ENCODE results near the gene MINK1. TPM values are rescaled to one million over a fixed set of nuclear protein-coding genes. Genes with fewer than 3 reads are reported as not detected.
"Not testable (repeated sequence)": the region's sequence is repeated elsewhere in the genome, so short reads cannot be mapped to it uniquely, and the experiment has no call there.

The MINK1 gene
- polyA plus RNA-seq, 3 donors = 25.8 to 52.9 (median 30.0) TPM

DNA sequence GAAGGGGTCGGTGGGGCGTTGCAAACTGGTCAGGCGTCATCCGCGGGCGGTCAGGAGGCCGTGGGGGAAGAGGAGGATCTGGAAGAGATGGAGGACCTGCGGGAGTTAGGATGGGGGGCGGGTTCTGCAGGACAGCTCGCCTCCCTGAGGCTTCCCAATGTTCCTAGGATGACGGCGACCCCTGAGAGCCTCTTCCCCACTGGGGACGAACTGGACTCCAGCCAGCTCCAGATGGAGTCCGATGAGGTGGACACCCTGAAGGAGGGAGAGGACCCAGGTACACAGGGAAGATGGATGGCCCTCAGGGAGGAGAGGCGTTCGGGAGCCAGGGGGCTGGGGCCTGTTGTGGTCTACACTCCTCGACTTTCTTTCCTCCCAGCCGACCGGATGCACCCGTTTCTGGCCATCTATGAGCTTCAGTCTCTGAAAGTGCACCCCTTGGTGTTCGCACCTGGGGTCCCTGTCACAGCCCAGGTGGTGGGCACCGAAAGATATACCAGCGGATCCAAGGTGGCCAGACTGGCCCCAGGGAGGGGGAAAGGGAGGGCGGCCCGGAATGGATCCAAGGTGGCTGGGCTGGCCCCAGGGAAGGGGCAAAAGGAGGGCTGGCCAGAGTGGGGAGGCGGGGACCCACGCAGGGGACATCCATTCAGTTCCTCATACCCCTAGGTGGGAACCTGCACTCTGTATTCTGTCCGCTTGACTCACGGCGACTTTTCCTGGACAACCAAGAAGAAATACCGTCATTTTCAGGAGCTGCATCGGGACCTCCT, 25.3 kb upstream of the MINK1 start:
- WGBS, 3 donors = 27 to 36% (median 33%) methylated on average over 29 to 32 of the region's 32 CpGs
- no peak overlapping the region for H3K27ac ChIP-seq (ENCODE audit: low read depth, low read length)

- no peak overlapping the region for H3K27ac ChIP-seq (ENCODE audit: low read depth, low read length)
- WGBS, 3 donors = 39 to 64% (median 51%) methylated on average over 6 of the region's 6 CpGs
Observed at GRCh38 chr17:4808378-4808767, 24.8 kb upstream of the MINK1 start.

- WGBS, 3 donors = 52 to 79% (median 62%) methylated on average over 13 of the region's 13 CpGs
- no peak overlapping the region for H3K27ac ChIP-seq (ENCODE audit: low read depth, low read length)
Observed at GRCh38 chr17:4810696-4811290, 22.3 kb upstream of the MINK1 start.

- 89 to 98% (median 92%) methylated on average over 12 of the region's 12 CpGs for WGBS, 3 donors
- H3K27ac ChIP-seq (ENCODE audit: low read depth, low read length) = no peak overlapping the region
Observed at GRCh38 chr17:4811471-4811870, 21.7 kb upstream of the MINK1 start.

DNA sequence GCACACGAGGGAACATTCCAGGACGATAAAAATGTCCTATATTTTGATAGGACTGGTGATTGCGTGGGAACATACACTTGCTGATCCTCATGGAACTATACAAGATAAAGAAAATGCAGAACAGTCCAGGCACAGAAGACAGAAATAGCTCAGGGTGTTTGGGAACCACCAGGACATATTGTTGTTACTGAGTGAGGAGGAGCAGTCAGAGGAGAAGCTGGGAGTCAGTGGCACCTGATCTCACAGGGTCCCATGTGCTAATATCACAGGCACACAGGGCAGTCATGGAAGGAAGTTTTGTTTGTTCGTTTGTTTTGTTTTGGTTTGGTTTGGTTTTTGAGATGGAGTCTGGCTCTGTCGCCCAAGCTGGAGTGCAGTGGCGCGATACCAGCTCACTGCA, 20.4 kb upstream of the MINK1 start:
- WGBS, 3 donors = 76 to 90% (median 88%) methylated on average over 7 of the region's 7 CpGs
- no peak overlapping the region for H3K27ac ChIP-seq (ENCODE audit: low read depth, low read length)

DNA sequence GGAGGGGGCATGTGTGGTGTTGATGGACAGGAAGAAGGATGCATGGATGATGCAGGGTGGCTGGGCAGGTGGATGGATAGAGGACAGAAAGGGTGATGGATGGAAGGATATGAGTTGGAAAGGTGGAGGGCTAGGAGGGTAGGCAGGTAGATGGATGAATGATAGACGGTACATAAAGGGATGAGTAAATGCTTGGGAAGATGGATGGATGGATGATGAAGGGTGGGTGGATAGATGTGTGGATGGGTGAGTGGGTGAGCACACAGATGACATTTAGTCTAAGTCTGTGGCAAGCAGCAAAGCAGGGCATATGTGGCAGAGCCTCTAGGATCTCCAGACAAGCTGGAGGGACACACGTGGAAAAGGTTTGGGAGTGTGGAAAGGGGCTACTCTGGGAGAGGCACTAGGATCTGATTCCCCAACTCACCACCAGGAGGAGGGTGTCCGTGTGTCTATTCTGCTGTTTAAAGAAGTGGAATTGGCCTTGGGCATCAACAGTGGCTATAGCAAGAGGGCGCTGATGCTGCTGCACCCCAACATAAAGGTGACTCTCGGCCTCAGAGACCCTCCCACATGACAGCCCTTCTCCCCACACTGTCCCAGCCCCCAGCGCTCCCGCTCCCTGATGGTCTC, 18.0 kb upstream of the MINK1 start:
- no peak overlapping the region for H3K27ac ChIP-seq (ENCODE audit: low read depth, low read length)
- WGBS, 3 donors = 80 to 91% (median 87%) methylated on average over 7 of the region's 7 CpGs

DNA sequence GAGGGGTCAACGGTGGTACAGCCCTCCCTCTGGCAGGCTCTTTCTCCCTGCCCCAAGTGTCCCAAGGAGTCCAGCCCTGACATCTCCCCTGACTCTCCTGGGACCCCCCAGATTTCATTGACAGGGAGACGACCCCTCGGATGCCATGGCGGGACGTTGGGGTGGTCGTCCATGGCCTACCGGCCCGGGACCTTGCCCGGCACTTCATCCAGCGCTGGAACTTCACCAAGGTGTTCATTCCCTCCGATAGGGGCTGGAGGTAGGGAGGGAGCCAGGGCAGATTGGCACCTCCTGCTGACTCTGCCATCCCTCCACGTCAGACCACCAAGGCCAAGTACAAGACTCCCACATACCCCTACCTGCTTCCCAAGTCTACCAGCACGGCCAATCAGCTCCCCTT, 16.3 kb upstream of the MINK1 start:
- WGBS, 3 donors = 89 to 94% (median 92%) methylated on average over 13 of the region's 13 CpGs
- no peak overlapping the region for H3K27ac ChIP-seq (ENCODE audit: low read depth, low read length)

DNA sequence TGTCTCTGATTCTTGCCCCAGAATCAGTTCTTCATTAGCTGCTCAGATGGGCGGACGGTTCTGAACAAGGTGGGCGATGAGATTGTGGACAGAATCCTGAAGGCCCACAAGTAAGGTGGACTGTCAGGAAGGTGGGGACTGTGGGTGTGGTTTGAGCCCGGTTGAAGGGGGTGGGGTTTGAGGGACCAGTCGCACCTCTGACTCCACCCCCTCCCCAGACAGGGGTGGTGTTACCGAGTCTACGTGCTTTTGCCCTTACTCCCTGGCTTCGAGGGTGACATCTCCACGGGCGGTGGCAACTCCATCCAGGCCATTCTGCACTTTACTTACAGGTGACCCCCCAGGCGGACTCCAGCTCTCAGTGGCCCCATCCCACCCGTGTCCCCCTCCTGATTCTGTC, 14.9 kb upstream of the MINK1 start:
- H3K27ac ChIP-seq (ENCODE audit: low read depth, low read length) = no peak overlapping the region
- 78 to 83% (median 79%) methylated on average over 10 to 12 of the region's 12 CpGs for WGBS, 3 donors

- H3K27ac ChIP-seq (ENCODE audit: low read depth, low read length) = no peak overlapping the region
- WGBS, 3 donors = 73 to 86% (median 77%) methylated on average over 3 of the region's 3 CpGs
Observed at GRCh38 chr17:4822835-4823234, 10.3 kb upstream of the MINK1 start.

DNA sequence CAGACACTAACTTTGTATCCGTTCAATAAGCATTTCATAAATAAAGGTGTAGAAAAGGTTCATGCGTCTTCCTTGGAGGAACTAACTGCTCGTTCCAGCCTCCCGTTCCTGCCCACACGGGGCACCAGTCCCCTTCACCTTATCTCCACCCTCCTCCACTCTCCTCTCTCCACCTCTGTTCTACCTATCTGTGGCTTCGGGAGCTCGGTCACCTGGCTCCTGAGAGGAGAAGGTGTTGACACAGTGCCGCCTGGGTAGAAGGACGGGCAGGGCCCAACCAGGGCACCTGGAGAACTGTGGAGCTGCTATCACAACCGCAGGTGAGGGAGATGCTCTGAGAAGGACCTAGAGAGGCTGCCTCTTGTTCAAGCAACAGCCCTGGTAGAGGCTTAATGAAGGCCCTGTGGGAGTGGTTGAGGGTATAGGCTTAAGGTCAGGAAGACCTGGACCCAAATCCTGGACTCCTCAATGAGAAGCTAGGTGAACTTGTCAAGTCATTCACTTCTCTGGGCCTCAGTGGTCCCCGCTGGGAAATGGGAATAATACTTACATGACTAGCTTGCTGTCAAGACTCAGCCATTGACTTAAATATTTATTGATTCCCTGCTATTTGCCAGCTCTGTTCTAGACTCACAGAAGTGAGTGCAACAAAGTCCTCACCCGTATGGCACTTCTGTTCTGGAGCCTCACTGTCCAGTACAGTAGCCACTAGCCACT, 9.6 kb upstream of the MINK1 start:
- 52 to 79% (median 74%) methylated on average over 12 of the region's 12 CpGs for WGBS, 3 donors
- H3K27ac ChIP-seq (ENCODE audit: low read depth, low read length) = no peak overlapping the region

DNA sequence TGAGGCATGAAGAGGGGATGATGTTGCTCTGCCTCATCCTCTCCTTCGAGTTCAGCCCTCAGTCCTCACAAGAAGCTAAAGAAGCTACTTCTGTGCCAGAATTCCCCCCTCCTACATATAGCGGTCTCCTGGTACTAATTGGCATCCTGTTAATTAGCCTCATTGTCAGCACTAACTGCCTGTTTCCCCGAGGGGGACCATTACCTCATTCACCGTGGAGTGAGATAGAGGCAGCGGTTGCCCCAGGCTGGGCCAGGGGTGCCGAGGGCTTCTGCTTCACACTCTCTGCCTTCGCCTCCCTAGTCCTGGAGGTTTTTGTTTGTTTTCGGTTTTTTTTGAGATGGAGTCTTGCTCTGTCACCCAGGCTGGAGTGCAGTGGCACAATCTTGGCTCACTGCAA, 5.7 kb upstream of the MINK1 start:
- no peak overlapping the region for H3K27ac ChIP-seq (ENCODE audit: low read depth, low read length)
- WGBS, 3 donors = 72 to 75% (median 74%) methylated on average over 8 of the region's 8 CpGs

GRCh38 chr17:4832829-4833177, 337 bp upstream of the MINK1 start:
- not testable (repeated sequence) for H3K27ac ChIP-seq (ENCODE audit: low read depth, low read length)
- 0 to 3% (median 1%) methylated on average over 8 to 10 of the region's 17 CpGs for WGBS, 3 donors

DNA sequence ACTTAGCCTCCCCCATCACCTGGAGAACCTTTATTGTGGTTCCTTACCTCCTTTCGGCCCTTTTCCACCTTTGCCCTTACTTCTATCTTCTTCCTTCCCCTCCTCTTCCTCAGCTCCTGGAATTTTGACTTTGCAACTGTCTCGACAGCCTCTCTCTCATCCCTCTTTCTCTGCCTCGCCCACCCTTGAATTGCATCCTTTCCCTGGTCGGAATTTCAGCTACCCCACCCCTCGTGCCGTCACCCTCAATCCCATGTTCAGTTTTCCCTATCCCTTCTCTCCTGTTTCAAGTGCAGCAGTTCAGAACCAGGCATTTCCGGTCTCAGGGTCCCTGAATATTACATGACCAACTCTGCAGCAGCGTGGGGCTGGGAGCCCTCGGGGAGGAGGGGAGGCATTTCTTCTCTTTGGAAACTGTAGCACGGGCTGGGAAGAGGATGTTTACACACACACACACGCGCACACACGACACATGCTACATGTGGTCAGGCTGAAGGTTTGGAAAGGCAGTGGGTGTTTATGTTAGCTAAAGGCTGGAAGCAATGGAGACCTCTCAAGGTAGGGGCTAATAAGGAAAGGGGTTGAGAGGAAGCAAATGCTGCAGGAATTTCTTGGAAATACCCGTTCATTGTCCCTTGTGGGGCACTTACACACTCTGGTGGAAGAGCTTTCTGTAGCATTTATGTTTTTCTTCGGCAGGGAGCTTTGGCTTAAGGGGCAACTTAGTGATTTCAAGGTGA, 971 bp downstream of the MINK1 start:
- WGBS, 3 donors = 2 to 5% (median 4%) methylated on average over 15 of the region's 15 CpGs
- no peak overlapping the region for H3K27ac ChIP-seq (ENCODE audit: low read depth, low read length)

DNA sequence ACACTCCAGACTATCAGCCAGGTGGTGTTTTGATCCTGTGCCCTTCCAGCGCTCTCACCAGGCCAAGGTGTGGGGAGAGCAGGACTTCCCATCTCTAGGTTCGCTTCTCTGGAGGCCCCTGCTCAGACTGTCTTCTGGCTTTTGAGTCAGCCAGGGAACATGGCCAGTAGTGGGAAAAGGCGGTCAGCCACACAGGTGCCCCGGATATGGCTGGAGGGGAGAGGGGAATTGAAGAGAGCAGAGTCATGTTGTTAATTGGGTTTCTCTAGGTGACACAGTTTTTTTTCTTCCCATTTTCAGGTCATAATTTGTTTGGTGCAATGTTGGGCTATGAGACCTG, 1.5 kb downstream of the MINK1 start:
- H3K27ac ChIP-seq (ENCODE audit: low read depth, low read length) = no peak overlapping the region
- WGBS, 3 donors = 18 to 83% (median 81%) methylated on average over 4 of the region's 4 CpGs

DNA sequence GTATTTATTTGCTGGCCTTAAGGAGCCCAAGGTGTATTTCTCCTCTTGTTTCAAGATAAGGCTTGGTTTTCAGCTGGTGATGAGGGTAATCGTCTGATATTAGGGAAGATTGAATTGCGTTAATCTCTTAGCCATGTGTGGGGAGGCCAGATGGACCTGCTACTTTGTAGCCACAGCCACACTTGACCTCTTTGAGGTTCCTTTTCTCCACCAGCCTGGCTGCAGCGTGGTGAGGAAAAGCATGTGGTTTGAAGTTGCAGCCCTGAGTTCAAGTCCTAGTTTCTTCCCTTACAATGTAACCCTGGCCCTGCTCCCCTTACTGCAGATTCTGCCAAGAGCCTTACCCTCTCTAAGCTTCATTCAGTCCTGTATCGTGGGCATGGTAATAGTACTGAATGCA, 3.1 kb downstream of the MINK1 start:
- H3K27ac ChIP-seq (ENCODE audit: low read depth, low read length) = no peak overlapping the region
- 67 to 78% (median 73%) methylated on average over 4 of the region's 4 CpGs for WGBS, 3 donors

DNA sequence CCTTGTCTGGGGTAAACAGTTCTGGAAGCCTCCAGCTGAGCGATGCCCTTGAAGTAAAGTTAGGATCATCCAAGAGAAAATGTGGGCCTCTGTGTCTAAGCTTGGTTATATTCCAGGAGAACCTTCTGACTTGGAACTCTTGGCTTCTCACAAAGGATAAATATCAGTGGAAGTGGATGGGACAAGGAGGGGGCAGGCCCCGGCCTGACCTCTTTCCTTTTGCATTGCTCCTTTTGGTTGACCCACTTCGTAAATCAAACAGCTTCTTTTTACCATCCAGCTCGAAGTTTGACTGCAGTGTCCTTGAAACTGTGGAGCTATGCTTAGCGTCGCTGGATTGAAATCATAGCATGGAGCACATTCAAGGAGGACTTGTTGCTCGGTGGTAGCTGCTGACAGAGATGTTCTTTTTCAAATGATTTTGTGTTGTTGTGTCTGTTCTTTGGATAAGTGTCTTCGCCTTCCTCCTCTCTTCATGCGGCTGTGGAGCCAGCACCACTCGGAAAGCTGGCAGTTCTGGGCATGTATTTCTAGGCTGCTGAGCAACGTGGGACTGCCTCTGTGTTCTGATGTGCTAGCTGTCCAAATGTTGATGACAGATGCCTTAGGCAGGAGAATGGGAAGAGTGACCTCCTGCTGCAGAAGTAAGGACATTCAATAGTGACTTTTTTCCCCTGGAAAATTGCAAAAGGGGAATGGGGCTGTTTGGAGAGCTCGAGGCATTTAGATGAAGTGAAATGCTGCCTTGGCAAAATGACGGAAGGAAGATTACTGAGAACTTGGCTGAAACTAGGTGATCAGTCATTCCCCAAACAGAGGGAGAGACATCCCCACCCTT, 4.5 kb downstream of the MINK1 start:
- 43 to 67% (median 58%) methylated on average over 13 of the region's 13 CpGs for WGBS, 3 donors
- no peak overlapping the region for H3K27ac ChIP-seq (ENCODE audit: low read depth, low read length)

DNA sequence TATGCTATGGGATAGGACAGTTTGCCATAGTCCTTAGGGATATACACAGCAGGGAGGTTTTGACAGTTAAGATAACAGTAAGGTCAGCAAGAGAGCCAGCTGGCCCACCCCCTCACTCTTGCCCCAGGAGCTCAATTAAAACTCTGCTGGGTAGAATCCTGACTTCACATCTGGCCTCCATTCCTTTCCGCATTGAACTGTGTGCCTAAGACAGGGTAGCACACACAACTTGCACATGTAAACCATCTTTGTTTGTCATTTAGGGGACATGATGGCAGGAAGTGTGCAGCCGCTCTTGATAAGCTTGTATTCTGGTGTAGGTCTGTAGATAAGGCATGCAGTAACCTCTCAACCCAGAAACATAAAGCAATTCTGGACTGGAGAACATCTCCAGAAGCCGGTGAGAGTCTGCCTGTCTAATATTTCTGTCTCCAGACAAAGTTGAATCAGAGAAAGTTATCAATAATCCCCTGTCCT, 5.2 kb downstream of the MINK1 start:
- no peak overlapping the region for H3K27ac ChIP-seq (ENCODE audit: low read depth, low read length)
- WGBS, 3 donors = 74 to 79% (median 78%) methylated on average over 3 of the region's 3 CpGs

GRCh38 chr17:4839221-4839620, 6.1 kb downstream of the MINK1 start:
- WGBS, 3 donors = 81 to 92% (median 83%) methylated on average over 8 of the region's 8 CpGs
- H3K27ac ChIP-seq (ENCODE audit: low read depth, low read length) = no peak overlapping the region
